HG03469 (cell line): Measurements from ENCODE around the gene GLRX.
"Not testable (repeated sequence)": the region's sequence is repeated elsewhere in the genome, so short reads cannot be mapped to it uniquely, and the experiment has no call there.

Experiments
- ATAC-seq: cut with Tn5 transposase; IDR thresholded peaks from one replicate; pipeline ENCODE4 v1.9.1; 2021; ENCODE audit warnings: mild to moderate bottlenecking, moderate library complexity, moderate number of reproducible peaks; ENCODE audit not compliant: unreplicated experiment

The GLRX gene

GRCh38 chr5:95853490-95853889, 31.0 kb upstream of the GLRX start:
- ATAC-seq, result no peak

- ATAC-seq, result no peak
Observed at GRCh38 chr5:95852567-95852966, 30.0 kb upstream of the GLRX start.

- ATAC-seq, result not testable (repeated sequence)
Observed at GRCh38 chr5:95851141-95851540, 28.6 kb upstream of the GLRX start.

- ATAC-seq, result no peak
Observed at GRCh38 chr5:95850391-95850894, 27.9 kb upstream of the GLRX start.

- no peak for ATAC-seq
Observed at GRCh38 chr5:95848701-95849100, 26.2 kb upstream of the GLRX start.

- ATAC-seq, result no peak
Observed at GRCh38 chr5:95847261-95847592, 24.7 kb upstream of the GLRX start.

GRCh38 chr5:95846554-95847260, 24.2 kb upstream of the GLRX start:
- peak; percentile 80 for ATAC-seq

- no peak for ATAC-seq
Observed at GRCh38 chr5:95845391-95845790, 22.9 kb upstream of the GLRX start.

- no peak for ATAC-seq
Observed at GRCh38 chr5:95843733-95844223, 21.3 kb upstream of the GLRX start.

- ATAC-seq, result peak; percentile 74
Observed at GRCh38 chr5:95842854-95843544, 20.5 kb upstream of the GLRX start.

- ATAC-seq, result no peak
Observed at GRCh38 chr5:95841914-95842812, 19.6 kb upstream of the GLRX start.

GRCh38 chr5:95840956-95841705, 18.6 kb upstream of the GLRX start:
- ATAC-seq, result no peak

GRCh38 chr5:95839658-95840057, 17.1 kb upstream of the GLRX start:
- ATAC-seq, result no peak

GRCh38 chr5:95838556-95838955, 16.0 kb upstream of the GLRX start:
- ATAC-seq, result no peak

GRCh38 chr5:95838001-95838520, 15.5 kb upstream of the GLRX start:
- ATAC-seq, result no peak

- ATAC-seq, result no peak
Observed at GRCh38 chr5:95837492-95837891, 15.0 kb upstream of the GLRX start.

GRCh38 chr5:95836971-95837370, 14.4 kb upstream of the GLRX start:
- not testable (repeated sequence) for ATAC-seq

- ATAC-seq, result no peak
Observed at GRCh38 chr5:95836544-95836943, 14.0 kb upstream of the GLRX start.

GRCh38 chr5:95835682-95836385, 13.3 kb upstream of the GLRX start:
- ATAC-seq, result no peak

- ATAC-seq, result no peak
Observed at GRCh38 chr5:95832664-95833063, 10.1 kb upstream of the GLRX start.
